Breast epithelium (tissue), 3 donors: ENCODE data around the gene ANGPTL1.

Experiments
- CTCF ChIP-seq, 3 donors: fragments of 450-650 bp; IDR thresholded peaks; one replicate each; pipeline ENCODE4 v1.5.1; 2016 to 2017; ENCODE audit warnings: antibody characterized with exemption in 3 of 3, mild to moderate bottlenecking in 3 of 3, moderate library complexity in 3 of 3
- POLR2A ChIP-seq: fragments of 450-650 bp; IDR thresholded peaks from one replicate; pipeline ENCODE4 v1.6.1; 2016; ENCODE audit warnings: antibody characterized with exemption, mild to moderate bottlenecking, moderate library complexity
- POLR2AphosphoS5 ChIP-seq, 3 donors: sonication (generic); formaldehyde crosslinking; IDR thresholded peaks; one replicate each; pipeline ENCODE4 v1.6.1; 2017; ENCODE audit warnings: antibody characterized with exemption in 3 of 3

GRCh38 chr1:178877896-178878295 lies 7.0 kb upstream of the ANGPTL1 start:
- TF ChIP-seq CTCF (IDR thresholded peaks at IDR 0.05) (no peak), POLR2A (no peak), POLR2AphosphoS5 (IDR thresholded peaks at IDR 0.05) (no peak)
